ENCODE results near the gene NLRP6. TPM values are rescaled to one million over a fixed set of nuclear protein-coding genes. Genes with fewer than 3 reads are reported as not detected.

NLRP6 gene
- total and polyA plus RNA-seq, 2 experiments from 2014 or later, result 1.4 TPM; not detected in 1

- H3K27me3 ChIP-seq, result no peaks in the 10 kb centered on the region
Observed at GRCh38 chr11:244376-244775, 33.8 kb upstream of the NLRP6 start.

GRCh38 chr11:249062-249461 lies 29.1 kb upstream of the NLRP6 start:
- H3K36me3 ChIP-seq (replicated peaks; ENCODE audit: insufficient read depth, low read depth), result no peaks in the 10 kb centered on the region
- no peaks in the 10 kb centered on the region for H3K9me2 ChIP-seq (replicated peaks; ENCODE audit: insufficient read depth)
- H3K27me3 ChIP-seq, result no peaks in the 10 kb centered on the region
- no peak overlapping the region for H3K4me2 ChIP-seq
- TF ChIP-seq EZH2phosphoT487 (IDR thresholded peaks at IDR 0.05; ENCODE audit: low read depth, severe bottlenecking, unreplicated experiment) (no peak), EZH2 (IDR thresholded peaks at IDR 0.05; ENCODE audit: borderline replicate concordance) (no peak), CTCF (IDR thresholded peaks at IDR 0.05; ENCODE audit: poor library complexity) (no peak)
- H2AFZ ChIP-seq, result no peak overlapping the region
- H4K20me1 ChIP-seq (ENCODE audit: insufficient read depth, poor library complexity, severe bottlenecking), result no peaks in the 10 kb centered on the region
- no peak overlapping the region for H3K4me3 ChIP-seq
- 98% methylated on average over 8 of the region's 8 CpGs for WGBS (ENCODE audit: low lambda C conversion rate, missing lambda C conversion rate)
- no peaks in the 10 kb centered on the region for H3K79me2 ChIP-seq
- no peak for DNase-seq (ENCODE audit: low spot score)
- H3K4me1 ChIP-seq (ENCODE audit: insufficient read depth), result no peaks in the 10 kb centered on the region
- no peak overlapping the region for H3K27ac ChIP-seq
- H3K9me3 ChIP-seq (ENCODE audit: low read depth), result no peaks in the 10 kb centered on the region

More at GRCh38 chr11:244376-244775, 33.8 kb upstream of the NLRP6 start:
- Histone ChIP-seq H3K9me3 (ENCODE audit: low read depth) (no peaks in the 10 kb centered on the region), H2AFZ (no peak overlapping the region), H3K27ac (no peak overlapping the region), H4K20me1 (ENCODE audit: insufficient read depth, poor library complexity, severe bottlenecking) (no peaks in the 10 kb centered on the region), H3K4me3 (no peak overlapping the region), H3K4me2 (no peak overlapping the region), H3K4me1 (ENCODE audit: insufficient read depth) (no peaks in the 10 kb centered on the region), H3K9me2 (replicated peaks; ENCODE audit: insufficient read depth) (no peaks in the 10 kb centered on the region), H3K79me2 (peaks cover 15% of the 10 kb centered on the region), H3K36me3 (replicated peaks; ENCODE audit: insufficient read depth, low read depth) (no peaks in the 10 kb centered on the region)
- TF ChIP-seq EZH2phosphoT487 (IDR thresholded peaks at IDR 0.05; ENCODE audit: low read depth, severe bottlenecking, unreplicated experiment), result no peak
- no peak for TF ChIP-seq CTCF (IDR thresholded peaks at IDR 0.05; ENCODE audit: poor library complexity)
- TF ChIP-seq EZH2 (IDR thresholded peaks at IDR 0.05; ENCODE audit: borderline replicate concordance), result no peak
- 100% methylated on average over 2 of the region's 2 CpGs for WGBS (ENCODE audit: low lambda C conversion rate, missing lambda C conversion rate)
- DNase-seq (ENCODE audit: low spot score), result no peak

- Histone ChIP-seq H3K4me3 (no peak overlapping the region), H3K9me3 (ENCODE audit: low read depth) (no peaks in the 10 kb centered on the region), H3K36me3 (replicated peaks; ENCODE audit: insufficient read depth, low read depth) (no peaks in the 10 kb centered on the region)
Observed at GRCh38 chr11:250274-250673, 27.9 kb upstream of the NLRP6 start.

More at GRCh38 chr11:250274-250673, 27.9 kb upstream of the NLRP6 start:
- TF ChIP-seq EZH2phosphoT487 (IDR thresholded peaks at IDR 0.05; ENCODE audit: low read depth, severe bottlenecking, unreplicated experiment) (no peak), CTCF (IDR thresholded peaks at IDR 0.05; ENCODE audit: poor library complexity) (no peak), EZH2 (IDR thresholded peaks at IDR 0.05; ENCODE audit: borderline replicate concordance) (no peak)
- Histone ChIP-seq H3K4me2 (no peak overlapping the region), H3K9me2 (replicated peaks; ENCODE audit: insufficient read depth) (no peaks in the 10 kb centered on the region), H2AFZ (no peak overlapping the region), H3K27me3 (no peaks in the 10 kb centered on the region), H3K4me1 (ENCODE audit: insufficient read depth) (no peaks in the 10 kb centered on the region), H3K27ac (no peak overlapping the region), H4K20me1 (ENCODE audit: insufficient read depth, poor library complexity, severe bottlenecking) (no peaks in the 10 kb centered on the region), H3K79me2 (no peaks in the 10 kb centered on the region)
- WGBS (ENCODE audit: low lambda C conversion rate, missing lambda C conversion rate), result 85% methylated on average over 5 of the region's 5 CpGs
- no peak for DNase-seq (ENCODE audit: low spot score)

All from hepatocyte (in vitro differentiated cells).